Bone marrow (tissue), 2 donors: Measurements from ENCODE around the gene CTXN2.
A peak's percentile ranks its signal among the peaks of the same experiment; 100 is the strongest.

Experiments used
- DNase-seq, 2 donors: peaks; one replicate each; lab custom pipeline; 2025; lab: John Stamatoyannopoulos, UW

CTXN2 gene

GRCh38 chr15:48222627-48223026 lies 31.2 kb downstream of the CTXN2 start:
- no peak for DNase-seq

DNA sequence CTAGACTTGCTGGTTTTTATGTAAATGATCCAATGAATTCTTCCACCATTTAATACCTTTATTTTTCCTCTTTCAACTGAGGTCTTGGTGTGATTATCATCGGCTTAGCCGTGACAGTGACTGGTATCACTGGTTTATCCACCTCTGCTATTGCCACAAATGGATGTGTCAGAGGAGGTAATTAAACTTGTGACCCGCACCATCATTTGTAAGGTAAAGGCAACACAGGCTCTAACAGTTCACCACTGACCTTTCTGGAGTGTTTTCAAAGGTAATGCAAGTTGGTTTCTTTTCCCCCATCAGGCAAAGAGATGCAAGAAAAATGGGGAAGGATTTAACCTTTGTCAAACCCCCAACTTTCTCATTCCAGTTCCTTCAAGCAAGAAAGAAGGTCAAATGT lies 34.3 kb downstream of the CTXN2 start:
- DNase-seq = no peak

DNA sequence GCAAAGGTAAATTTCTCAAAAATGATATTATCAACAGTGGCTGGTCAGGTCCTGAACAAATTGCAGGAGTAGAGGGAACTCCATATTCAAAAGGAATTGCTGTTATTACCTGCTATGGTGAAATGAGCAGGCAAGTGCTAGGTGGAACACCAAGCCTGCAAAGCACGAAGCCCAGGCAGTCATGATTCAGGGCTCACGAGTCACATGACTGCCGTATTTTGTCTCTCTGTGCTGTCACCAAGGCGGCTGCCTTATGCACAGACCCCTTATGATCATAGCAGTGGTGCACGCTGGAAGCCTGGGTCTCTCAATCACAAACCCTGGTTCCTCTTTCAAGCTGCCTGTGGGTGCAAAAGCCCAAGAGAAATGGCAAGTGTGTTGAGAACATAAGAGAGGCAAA lies 39.0 kb downstream of the CTXN2 start:
- DNase-seq = no peak

DNA sequence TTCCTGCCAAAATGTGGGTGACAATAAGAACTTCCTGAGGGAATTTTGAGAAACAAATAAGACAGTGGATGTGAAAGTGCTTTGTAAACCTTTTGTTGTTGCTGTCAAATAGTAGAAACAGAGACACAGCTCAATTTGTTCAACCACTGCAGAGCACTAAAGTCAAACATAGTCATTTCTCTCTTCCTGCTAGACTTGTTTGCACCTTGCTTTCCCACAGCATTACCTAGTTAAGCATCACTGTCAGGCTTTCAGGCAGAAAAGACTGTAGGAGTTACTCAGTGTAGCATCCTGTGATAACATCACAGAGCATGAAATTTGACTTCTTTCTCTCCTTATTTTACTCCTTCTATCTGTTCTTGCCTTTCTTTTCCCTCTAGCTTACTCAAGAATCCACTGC lies 41.8 kb downstream of the CTXN2 start:
- no peak for DNase-seq

GRCh38 chr15:48239334-48239733 lies 47.9 kb downstream of the CTXN2 start:
- no peak for DNase-seq

GRCh38 chr15:48242015-48242414 lies 50.5 kb downstream of the CTXN2 start:
- DNase-seq = no peak

DNA sequence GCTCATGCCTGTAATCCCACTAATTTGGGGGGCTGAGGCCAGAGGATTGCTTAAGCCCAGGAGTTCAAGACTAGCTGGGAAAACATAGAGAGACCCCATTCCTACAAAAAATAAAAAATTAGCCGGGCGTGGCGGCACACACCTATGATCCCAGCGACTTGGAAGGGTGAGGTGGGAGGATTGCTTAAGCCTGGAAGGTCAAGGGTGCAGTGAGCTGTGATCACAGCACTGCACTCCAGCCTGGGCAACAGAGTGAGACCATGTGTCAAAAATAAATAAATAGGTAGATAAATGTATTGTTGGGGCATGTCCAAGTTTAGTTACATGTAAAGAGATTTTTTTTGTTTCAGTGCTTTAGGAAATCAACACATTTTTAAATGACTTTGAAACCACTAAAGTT lies 51.1 kb downstream of the CTXN2 start:
- DNase-seq = no peak

DNA sequence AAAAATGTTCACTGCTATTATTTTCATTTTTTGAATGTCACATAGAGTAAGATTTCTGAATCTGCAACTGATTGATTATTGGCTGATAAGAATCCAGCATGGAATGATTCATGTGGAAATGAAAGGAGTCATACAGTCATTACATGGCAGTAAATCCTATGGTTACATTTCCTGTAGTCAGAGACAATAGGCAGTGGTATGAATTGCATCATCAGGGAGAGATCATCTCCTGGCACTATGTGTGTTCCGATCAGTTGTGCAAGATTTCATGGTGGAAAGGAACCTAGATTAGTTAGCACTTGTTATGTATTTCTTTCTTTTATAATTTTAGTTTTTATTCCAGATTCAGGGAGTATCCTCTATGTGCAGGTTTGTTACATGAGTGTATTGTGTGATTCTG lies 53.5 kb downstream of the CTXN2 start:
- no peak for DNase-seq

GRCh38 chr15:48248414-48248813 lies 56.9 kb downstream of the CTXN2 start:
- no peak for DNase-seq

- DNase-seq = peak in 1 of 2 donors; percentile 21
Observed at GRCh38 chr15:48250640-48251076, 59.2 kb downstream of the CTXN2 start.

DNA sequence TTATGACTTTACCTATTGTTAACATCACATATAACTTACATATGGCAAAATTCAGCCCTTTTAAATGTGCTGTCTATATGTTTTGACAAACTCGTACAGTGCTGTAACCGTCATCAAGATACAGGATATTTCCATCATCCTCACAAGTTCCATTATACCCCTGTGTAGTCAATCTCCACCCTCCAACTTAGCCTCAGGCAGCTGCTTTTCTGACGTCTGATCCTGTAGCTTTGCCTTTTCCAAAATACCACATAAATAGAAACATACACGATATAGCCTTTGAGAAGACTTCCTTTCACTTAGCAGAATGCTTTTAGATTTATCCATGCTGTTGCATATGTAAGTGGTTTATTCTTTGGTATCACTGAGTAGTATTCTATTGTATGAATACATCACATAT lies 61.7 kb downstream of the CTXN2 start:
- DNase-seq = no peak
